Spleen (tissue), 7 donors: Measurements from ENCODE around the gene HPSE2.

ENCODE experiments used
- CTCF ChIP-seq, 11 experiments: fragments of 200-600 bp in 7 of 11; fragments of 450-650 bp in 4 of 11; sonication (generic) in 4 of 11; IDR thresholded peaks in 8 of 11; conservative IDR thresholded peaks in 3 of 11; 1 replicate in 7 of 11; 2 replicates in 4 of 11; pipeline versions ENCODE4 v1.4.0 to v1.8.0; 2016 to 2021; ENCODE audit warnings: antibody characterized with exemption in 11 of 11, inconsistent platforms in 4 of 11, mild to moderate bottlenecking in 1 of 11
- POLR2A ChIP-seq, 3 donors: fragments of 450-650 bp; IDR thresholded peaks; one replicate each; pipeline ENCODE4 v1.5.1; 2017; ENCODE audit warnings: antibody characterized with exemption in 3 of 3, mild to moderate bottlenecking in 1 of 3
- POLR2AphosphoS5 ChIP-seq, 3 donors: sonication (generic); formaldehyde crosslinking; IDR thresholded peaks; one replicate each; pipeline ENCODE4 v1.5.1; 2017; ENCODE audit warnings: antibody characterized with exemption in 3 of 3
- donor health status: DM: no; HTN: no; CAD: no; lungs with moderate emphysema.
- donor health status: DM: no; HTN: no; CAD: no.
- donor health status: DM: no; HTN: no; CAD: no.

- no peak for TF ChIP-seq CTCF (IDR thresholded peaks at IDR 0.05 in 8 of 11, conservative IDR thresholded peaks at IDR 0.05 in 3 of 11)
- no peak for TF ChIP-seq POLR2A (IDR thresholded peaks at IDR 0.05)
- no peak for TF ChIP-seq POLR2AphosphoS5 (IDR thresholded peaks at IDR 0.05)
Observed at GRCh38 chr10:98617906-98618520, 617.6 kb downstream of the HPSE2 start.
